GM21825 (cell line): ENCODE results near the gene ZFP1.

Experiments used
- ATAC-seq: cut with Tn5 transposase; IDR thresholded peaks from one replicate; pipeline ENCODE4 v1.9.1; 2021; ENCODE audit warnings: mild to moderate bottlenecking, moderate library complexity; ENCODE audit not compliant: unreplicated experiment

The ZFP1 gene

GRCh38 chr16:75148311-75149195, at the start of gene ZFP1:
ZFP1 (plus strand) TSS chr16:75148524; CDS start chr16:75152952, 4,428 bp downstream.
- ATAC-seq = peak; percentile 81

- no peak for ATAC-seq
Measured at GRCh38 chr16:75099075-75099667, 49.2 kb upstream of the ZFP1 start.

GRCh38 chr16:75099738-75100602, 48.4 kb upstream of the ZFP1 start:
- ATAC-seq = peak; percentile 67

GRCh38 chr16:75100603-75100990, 47.7 kb upstream of the ZFP1 start:
- no peak for ATAC-seq

GRCh38 chr16:75101635-75102034, 46.7 kb upstream of the ZFP1 start:
- ATAC-seq = no peak

- ATAC-seq = no peak
Measured at GRCh38 chr16:75102595-75102994, 45.7 kb upstream of the ZFP1 start.

GRCh38 chr16:75103994-75104393, 44.3 kb upstream of the ZFP1 start:
- ATAC-seq = no peak

GRCh38 chr16:75104836-75105235, 43.5 kb upstream of the ZFP1 start:
- no peak for ATAC-seq

- ATAC-seq = no peak
Measured at GRCh38 chr16:75105306-75106061, 42.8 kb upstream of the ZFP1 start.

GRCh38 chr16:75106351-75107274, 41.7 kb upstream of the ZFP1 start:
- ATAC-seq = no peak

GRCh38 chr16:75107505-75107904, 40.8 kb upstream of the ZFP1 start:
- no peak for ATAC-seq

- ATAC-seq = no peak
Measured at GRCh38 chr16:75108792-75109731, 39.3 kb upstream of the ZFP1 start.

GRCh38 chr16:75109732-75110243, 38.5 kb upstream of the ZFP1 start:
- ATAC-seq = no peak

GRCh38 chr16:75110637-75111513, 37.4 kb upstream of the ZFP1 start:
- ATAC-seq = peak; percentile 58

- peak; percentile 2 for ATAC-seq
Measured at GRCh38 chr16:75111514-75111940, 36.8 kb upstream of the ZFP1 start.

- ATAC-seq = no peak
Measured at GRCh38 chr16:75111961-75112733, 36.2 kb upstream of the ZFP1 start.
